ENCODE results near the gene CREB3L2.
A peak's percentile ranks its signal among the peaks of the same experiment; 100 is the strongest.
"Not testable (repeated sequence)": the region's sequence is repeated elsewhere in the genome, so short reads cannot be mapped to it uniquely, and the experiment has no call there.

CREB3L2 gene

GRCh38 chr7:137928626-137929025, 73.3 kb downstream of the CREB3L2 start:
- DNase-seq = no peak

- DNase-seq = no peak
These were observed 74.5 kb downstream of the CREB3L2 start for GRCh38 chr7:137927386-137927785.

GRCh38 chr7:137926206-137926605, 75.7 kb downstream of the CREB3L2 start:
- not testable (repeated sequence) for DNase-seq

GRCh38 chr7:137925754-137926153, 76.1 kb downstream of the CREB3L2 start:
- DNase-seq = no peak

GRCh38 chr7:137925091-137925490, 76.8 kb downstream of the CREB3L2 start:
- no peak for DNase-seq

- DNase-seq = no peak
These were observed 78.5 kb downstream of the CREB3L2 start for GRCh38 chr7:137923380-137923779.

GRCh38 chr7:137920637-137921399, 81.1 kb downstream of the CREB3L2 start:
- no peak for DNase-seq

GRCh38 chr7:137919987-137920386, 81.9 kb downstream of the CREB3L2 start:
- no peak for DNase-seq

- DNase-seq = no peak
These were observed 84.8 kb downstream of the CREB3L2 start for GRCh38 chr7:137916980-137917645.

- DNase-seq = no peak
These were observed 85.3 kb downstream of the CREB3L2 start for GRCh38 chr7:137916564-137916963.

- no peak for DNase-seq
These were observed 86.6 kb downstream of the CREB3L2 start for GRCh38 chr7:137915266-137915665.

GRCh38 chr7:137913985-137914384, 87.9 kb downstream of the CREB3L2 start:
- no peak for DNase-seq

GRCh38 chr7:137909042-137909441, 92.8 kb downstream of the CREB3L2 start:
- no peak for DNase-seq

GRCh38 chr7:137908106-137908505, 93.8 kb downstream of the CREB3L2 start:
- DNase-seq = no peak

- DNase-seq = not testable (repeated sequence)
These were observed 95.2 kb downstream of the CREB3L2 start for GRCh38 chr7:137906636-137907035.

- no peak for DNase-seq
These were observed 97.1 kb downstream of the CREB3L2 start for GRCh38 chr7:137904833-137905232.

GRCh38 chr7:137903382-137904169, 98.3 kb downstream of the CREB3L2 start:
- DNase-seq = peak; percentile 28 to 51

GRCh38 chr7:137900137-137900536, 101.7 kb downstream of the CREB3L2 start:
- no peak for DNase-seq

GRCh38 chr7:137898839-137899721, 102.8 kb downstream of the CREB3L2 start:
- DNase-seq = peak; percentile 69 to 73

- DNase-seq = no peak
These were observed 106.3 kb downstream of the CREB3L2 start for GRCh38 chr7:137895301-137896221.

GRCh38 chr7:137893143-137893742, 108.6 kb downstream of the CREB3L2 start:
- no peak for DNase-seq

Measured in stimulated activated CD4-positive, alpha-beta T cell treated with anti-CD3 and anti-CD28 coated beads, Interleukin-4, amount 100 ng/mL, for 4 hours (primary cell).